Measurements from ENCODE around the gene POLR3GL. TPM values are rescaled to one million over a fixed set of nuclear protein-coding genes. Genes with fewer than 3 reads are reported as not detected.

Gene POLR3GL
- total RNA-seq, 1 experiment from 2014 or later = 21.0 TPM

DNA sequence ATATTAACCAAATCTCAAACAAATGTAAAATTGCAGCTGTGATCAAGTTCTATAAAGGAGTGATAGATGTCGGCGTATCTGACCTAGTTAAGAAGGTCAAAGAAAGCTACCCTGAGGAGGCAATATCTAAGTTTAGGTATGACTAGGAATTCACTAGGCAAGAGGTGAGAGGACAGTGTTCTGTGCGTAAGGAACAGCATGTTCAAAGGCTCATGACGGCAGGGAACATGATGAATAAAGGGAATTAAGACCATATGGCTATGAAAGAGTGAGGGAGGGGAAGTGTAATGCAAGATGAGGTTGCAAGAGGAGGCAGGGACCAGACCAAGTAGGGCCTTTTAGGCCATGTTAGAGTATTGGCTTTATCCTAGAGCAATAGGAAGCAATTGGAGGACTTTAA lies 15.3 kb upstream of the POLR3GL start:
- no peak for DNase-seq (ENCODE audit: low spot score)

DNA sequence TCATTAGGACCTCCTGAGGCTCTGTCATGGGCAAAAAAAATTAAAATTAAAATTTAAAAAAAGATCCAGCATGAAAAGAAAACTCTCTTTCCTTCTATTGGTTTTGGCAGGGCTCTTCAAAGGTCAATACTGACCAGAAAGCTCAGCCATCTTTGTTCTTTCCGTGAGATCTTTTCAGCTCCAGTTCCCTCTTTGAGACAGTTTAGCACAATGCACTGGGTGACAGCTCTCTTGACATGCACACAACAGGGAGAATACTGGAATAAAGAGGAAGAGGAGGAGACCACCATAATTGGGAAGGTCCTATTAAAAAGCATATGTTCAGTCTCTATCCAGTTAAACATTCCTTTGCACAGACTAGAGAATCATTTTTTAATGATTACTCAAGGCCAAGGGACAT lies 13.0 kb upstream of the POLR3GL start:
- DNase-seq (ENCODE audit: low spot score) = no peak

DNA sequence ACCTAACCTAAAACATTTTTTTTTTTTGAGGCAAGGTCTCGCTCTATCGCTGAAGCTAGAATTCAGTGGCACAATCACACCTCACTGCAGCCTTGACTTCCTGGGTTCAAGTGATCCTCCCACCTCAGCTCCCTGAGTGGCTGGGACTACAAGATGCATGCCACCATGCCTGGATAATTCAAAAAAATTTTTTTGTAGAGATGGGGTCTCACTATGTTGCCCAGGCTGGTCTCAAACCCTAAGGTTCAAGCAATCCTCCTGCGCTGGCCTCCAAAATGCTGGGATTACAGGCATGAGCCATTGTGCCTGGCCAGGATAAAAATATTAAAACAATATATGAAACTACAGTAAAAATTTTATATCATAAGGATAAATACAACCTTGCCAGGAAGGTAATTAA lies 11.6 kb upstream of the POLR3GL start:
- no peak for DNase-seq (ENCODE audit: low spot score)

DNA sequence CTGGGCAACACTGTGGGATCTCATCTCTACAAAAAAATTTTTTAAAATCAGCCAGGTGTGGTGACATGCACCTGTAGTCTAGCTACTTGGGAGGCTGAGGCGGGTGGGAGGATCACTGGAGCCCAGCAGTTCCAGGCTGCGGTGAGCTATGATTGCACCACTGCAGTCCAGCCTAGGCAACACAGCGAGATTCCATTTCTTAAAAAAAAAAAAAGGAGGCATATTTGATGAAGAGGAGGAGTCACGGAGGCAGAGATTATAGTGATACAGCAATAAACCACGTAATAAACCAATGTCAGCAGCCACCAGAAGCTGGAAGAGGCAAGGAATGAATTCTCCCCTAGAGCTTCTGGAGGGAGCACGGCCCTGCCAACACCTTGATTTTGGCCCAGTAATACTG lies 10.6 kb upstream of the POLR3GL start:
- DNase-seq (ENCODE audit: low spot score) = no peak

DNA sequence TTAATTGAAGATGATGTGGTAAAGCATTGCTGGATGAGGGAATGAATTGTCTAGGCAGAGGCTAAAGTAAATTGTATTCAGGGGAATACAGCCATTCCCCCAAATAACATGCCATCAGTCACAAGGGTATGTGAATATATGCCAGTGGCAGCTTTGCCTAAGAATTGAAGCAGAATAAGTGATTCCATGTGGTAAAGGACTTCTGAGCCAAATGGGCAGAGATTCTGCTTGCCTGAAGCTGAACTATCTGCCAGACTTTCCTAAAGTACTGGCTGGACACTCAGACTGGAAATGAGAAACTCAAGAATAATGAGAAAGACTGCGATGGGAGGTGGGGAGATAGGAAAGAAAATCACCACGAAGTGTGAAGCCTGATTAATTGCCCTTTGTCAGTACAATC lies 9.1 kb upstream of the POLR3GL start:
- DNase-seq (ENCODE audit: low spot score) = no peak

DNA sequence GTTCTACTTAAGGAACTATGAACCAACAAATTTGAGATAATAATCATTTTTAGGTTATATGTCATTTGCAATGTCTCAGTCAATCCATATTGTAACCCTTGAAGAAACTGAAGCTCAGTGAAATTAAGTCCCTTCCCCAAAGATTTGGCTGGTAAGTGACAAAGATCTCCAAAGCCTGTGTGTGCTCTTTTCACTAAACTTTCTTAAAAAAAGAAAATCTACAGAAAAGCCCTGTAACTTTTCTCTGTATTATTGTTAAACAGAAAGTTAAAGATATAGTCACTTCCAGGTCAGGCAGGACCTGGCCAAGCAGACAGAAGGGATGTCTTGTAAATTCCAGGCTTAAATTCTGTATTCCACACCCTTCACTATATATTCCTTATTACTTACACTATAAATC lies 8.1 kb upstream of the POLR3GL start:
- no peak for DNase-seq (ENCODE audit: low spot score)

DNA sequence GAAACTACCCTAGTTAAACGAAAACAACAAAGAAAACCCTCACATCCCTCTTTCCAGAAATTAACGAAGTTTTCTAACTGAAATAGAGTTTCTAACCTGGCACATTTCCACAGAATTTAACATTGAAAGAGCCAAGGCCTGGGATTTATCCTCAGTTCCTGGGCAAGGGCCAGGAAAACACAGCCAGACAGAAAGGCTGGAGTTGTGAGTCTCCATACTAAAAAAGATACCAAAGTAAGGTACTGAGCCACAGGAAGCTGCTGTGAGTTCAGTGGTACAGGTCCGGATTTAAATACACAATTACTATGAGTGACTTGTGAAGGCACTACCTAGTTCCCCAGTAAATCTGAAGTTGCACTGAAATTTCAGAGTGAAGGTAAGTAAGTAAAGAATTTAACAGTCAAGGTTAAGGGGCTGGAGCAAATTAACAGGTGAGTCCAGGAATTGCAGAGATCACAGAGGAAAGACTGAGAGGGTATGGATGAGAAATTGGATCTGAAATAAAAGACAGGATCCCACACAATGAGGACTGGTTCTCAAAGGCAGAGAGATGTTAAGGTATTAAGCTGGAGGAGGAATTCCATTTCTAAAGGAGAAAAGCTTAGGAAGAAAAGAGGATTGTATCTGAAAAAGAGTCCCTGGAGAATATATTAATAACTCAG lies 7.6 kb upstream of the POLR3GL start:
- DNase-seq (ENCODE audit: low spot score) = no peak

DNA sequence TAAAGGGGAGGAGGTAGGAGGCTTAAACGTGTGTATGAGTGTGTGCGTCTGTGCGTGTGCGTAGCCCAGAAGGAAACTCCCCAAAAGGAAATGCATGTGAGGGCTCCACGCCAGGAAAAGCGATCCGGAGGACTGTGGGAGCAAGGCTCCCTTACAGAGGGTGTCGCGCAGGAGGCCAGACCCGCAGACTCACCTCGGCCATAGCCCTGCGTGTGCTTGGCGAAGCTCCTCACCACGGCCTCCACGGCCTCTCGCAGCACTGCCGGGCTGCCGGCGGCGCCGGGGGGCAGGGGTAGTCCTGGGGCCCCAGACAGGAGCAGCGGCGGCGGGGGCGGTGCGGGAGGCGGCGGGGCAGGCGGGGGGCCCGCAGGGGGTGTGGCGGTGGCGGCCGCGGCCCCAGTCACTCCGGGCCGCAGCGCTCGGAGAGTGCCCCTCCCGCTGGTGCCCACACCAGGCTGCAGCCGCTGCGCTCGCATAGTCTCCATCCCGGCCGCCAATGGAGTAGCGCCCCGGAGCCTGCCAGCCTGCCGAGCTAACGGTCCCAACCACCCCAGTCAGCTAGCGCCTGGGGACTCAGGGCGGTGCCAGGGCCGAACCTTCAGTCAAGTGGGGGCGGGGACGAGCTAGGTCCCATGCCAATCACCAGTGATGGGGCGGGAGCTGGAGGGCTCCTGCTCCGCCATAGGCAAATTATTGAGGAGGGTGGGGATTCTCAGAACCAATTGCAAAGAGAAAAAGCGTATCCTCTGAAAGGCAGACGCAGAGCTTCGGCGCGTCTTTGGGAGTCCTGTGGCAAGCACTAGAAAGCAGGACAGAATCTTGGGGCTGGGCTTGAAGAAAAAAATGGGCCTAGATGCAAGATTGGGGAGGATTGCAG lies 6.8 kb upstream of the POLR3GL start, which contains the start of gene LIX1L:
Gene LIX1L, minus strand, starts transcription at position 575 of the 877 bp plus-strand sequence. Its CDS starts 90 bp downstream, at position 485.
- DNase-seq (ENCODE audit: low spot score) = peak; percentile 98

DNA sequence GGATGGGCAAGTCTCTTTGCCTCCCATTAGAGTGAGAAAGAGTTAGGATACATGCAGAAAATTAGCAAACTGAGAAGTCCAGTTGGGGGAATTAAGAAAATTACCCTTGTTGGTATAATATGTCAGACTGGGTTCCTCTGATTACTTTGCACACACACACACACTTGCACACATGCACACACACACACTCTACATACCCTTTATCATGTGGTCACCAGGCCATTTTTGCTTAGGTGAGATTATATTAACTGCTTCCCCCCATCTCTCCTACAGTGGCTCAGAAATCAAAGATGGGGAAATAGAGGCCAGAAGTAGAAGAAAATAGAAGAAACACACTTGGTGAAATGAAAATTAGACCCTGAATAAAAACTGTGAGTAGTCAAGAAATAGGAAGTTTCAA lies 5.8 kb upstream of the POLR3GL start:
- DNase-seq (ENCODE audit: low spot score) = no peak

DNA sequence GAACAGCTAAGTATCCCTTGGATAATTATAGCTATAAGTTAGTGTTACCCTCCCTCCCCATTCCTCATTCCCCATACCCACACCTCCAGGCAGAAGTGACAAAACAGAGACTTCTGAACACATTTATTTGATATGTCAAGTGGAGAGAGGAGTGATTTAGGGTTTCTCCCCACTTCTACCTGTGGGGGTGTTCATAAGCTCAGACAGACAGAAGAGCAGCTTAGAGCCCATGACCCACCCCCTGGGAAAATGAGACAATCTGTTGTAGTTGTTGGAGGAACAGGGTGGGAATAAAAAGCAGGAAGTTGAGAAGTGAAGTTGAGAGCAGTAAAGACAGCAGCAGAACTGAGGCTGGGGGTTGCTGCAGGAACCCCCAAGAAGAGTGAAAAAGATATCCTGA lies 5.2 kb upstream of the POLR3GL start:
- DNase-seq (ENCODE audit: low spot score) = no peak

DNA sequence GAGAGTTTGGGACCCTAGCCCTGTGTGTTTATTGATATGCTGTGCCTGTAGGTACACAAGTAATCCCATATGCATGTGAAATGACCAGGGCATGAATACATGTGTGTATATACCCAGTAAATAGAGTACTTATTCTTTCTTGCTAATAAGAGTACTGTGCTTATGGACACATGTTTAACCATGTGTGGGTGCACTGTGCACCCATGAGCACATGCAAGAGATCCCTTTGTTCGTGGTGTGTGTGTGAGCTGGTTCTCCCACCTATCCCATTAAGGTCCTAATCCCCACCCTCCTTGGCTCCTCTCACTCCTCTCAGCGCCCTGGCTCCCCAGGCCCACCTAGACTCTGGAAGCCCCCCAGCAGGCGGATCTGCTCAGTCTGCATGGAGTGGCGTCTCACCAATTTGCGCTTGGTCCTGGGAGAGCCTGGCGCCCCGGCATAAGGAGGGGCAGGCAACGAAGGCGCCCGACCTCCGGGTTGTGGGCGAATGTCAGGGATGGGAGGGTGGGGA lies 4.5 kb upstream of the POLR3GL start:
- no peak for DNase-seq (ENCODE audit: low spot score)

DNA sequence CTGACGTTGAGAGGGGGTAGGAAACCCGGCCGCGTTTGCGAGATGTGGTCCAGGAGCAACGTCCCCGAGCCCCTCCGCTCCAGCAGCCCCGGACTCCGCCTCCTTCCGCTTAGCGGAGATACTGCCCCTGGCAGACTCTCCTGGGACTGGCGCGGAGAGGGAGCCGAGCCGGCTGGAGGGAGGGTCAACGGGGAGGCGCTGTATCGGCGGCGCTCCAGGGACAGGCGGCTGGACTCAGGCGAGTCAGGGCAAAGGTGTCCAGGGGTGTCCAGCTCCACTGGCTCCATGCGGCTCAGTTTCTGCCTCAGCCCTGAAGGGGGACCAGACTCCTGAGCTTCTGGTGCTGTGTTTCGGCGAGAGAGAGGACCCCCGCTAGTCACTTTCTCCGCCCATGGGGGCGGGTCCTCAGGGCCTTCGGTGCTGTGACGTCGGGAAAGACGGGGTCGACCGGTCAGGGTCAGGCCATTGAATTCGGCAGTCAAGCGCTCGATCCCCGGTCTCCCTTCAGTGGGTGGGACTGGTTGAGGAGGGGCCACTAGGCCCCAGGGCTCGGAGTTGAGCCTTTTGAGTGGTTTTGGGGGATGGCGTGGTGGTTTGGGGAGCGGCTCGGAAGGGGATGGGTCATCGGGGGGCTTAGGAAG lies 3.9 kb upstream of the POLR3GL start:
- no peak for DNase-seq (ENCODE audit: low spot score)

DNA sequence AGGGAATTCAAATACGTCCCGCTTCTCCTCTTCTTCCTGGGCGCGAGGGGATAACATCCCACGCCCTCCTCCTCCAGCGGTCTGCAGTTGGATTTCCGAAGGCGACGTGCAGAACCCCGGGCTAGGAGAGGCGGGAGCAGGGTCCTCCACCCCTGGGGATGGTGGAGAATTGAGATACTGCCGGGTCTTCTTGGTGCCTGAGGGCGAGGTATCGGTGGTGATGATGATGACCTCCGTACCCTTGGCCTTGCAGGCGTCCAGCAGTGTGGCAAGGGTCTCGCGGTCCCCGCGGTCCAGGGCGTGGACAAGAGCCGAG lies 3.4 kb upstream of the POLR3GL start:
- DNase-seq (ENCODE audit: low spot score) = no peak

DNA sequence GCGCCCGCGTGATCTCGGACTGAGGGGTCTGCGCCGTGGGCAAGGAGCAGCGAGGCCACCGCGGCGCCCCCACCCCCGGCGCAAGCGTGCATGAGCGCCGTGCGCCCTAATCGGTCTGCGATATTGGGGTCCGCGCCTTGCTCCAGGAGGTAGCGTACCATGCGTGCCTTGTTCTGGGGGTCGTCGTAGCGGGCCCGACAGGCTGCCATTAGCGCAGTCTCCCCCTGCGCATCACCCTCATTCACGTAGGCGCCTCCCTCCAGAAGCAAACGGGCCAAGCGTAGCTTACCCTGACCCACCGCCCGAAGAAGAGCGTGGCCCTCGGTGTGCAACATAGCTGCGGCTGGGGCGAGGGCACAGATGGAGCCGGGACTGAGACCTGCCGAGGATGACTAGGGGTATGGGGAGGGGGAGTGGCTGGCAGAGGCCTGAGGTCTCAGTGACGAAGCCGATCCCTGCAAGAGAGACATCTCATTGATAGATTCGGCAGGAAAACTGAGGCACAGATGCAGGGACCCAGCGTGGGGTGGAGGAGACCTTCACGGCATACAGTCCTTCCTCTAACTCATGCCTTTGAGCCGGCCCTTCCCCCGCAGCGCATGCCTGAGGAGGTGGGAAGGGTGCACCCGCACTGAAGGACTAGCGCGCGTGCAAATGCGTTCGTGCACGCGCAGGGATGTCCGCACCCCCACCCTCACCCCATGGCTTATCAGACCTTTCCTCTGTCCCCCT lies 2.9 kb upstream of the POLR3GL start:
- DNase-seq (ENCODE audit: low spot score) = no peak

DNA sequence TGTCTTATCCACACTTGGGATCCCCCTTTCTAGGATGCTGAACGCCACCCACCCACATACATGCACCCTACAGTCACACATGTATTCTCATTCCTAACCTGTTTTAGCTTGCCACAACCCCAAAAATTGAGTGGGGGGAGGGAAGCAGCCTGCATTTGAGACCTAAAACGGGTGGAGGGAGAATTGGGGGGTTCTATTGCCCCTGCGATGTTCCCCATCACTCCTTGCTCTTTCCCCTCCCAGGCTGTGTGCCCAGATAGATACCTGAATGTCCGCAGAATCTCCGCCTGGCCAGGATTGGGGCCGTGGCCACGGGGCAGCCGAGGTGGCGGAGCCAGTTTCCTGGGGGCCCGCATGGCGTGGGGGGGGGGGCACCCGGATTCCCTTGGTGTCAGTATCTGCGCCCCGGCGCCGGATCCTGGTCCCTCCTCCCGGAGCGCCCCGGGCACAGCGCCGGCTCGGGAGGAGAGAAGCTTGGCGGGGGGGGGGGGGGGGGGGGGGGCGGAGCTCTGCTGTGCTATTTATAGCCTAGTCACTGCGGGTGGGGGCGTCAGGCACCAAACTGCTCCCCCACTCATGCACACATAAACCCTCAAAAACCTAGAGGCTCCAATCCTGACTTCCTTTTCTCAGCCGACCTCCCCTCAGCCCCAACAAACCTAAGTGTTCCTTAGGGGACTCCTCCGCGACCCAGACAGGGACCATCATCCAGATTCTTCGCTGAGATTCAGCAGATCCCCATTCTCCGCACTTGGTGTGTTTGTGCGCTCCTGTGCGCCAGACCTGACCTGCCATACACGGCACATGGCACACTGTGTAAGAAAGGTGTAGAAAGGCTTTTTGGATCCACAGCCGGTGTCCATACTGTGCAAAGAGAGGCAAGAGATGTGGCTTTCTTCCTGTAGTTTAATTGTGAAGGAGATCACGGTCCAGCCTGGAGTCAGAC lies 2.1 kb upstream of the POLR3GL start:
- DNase-seq (ENCODE audit: low spot score) = peak; percentile 28

DNA sequence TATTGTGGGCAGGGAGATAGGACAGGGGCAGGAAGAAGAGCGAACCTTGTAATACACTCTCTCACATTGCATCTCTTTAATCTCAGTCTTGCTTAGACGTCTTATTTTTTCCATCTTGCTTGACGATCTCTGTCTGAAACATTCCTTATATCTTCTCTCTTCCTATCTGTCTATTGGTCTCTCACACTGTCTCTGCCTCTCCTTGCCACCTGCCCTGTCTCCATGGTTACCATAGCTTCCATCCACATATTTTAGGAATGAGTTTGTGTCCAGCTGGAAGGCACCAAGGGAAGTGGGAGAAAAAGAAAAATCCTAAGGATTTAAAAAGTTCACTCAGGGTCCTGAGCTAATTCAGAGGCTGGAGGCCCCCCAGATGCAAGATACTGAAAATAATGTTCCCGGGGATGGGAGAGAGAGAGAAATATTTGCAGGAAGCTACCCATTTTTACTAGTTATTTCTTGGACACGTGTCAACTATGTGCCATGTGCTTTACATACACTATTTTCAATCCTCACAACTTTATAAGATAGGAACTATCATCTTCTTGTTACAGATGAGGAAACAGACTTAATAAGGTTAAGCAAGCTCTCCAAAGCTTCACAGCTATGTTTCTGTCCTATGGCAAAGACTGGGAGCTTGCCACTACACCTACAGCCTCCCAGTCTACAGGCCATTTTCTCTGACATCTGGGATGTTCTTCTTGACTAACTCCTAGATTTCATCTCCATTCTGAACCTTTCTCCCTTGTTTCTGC lies 1.0 kb upstream of the POLR3GL start:
- peak; percentile 81 for DNase-seq (ENCODE audit: low spot score)

DNA sequence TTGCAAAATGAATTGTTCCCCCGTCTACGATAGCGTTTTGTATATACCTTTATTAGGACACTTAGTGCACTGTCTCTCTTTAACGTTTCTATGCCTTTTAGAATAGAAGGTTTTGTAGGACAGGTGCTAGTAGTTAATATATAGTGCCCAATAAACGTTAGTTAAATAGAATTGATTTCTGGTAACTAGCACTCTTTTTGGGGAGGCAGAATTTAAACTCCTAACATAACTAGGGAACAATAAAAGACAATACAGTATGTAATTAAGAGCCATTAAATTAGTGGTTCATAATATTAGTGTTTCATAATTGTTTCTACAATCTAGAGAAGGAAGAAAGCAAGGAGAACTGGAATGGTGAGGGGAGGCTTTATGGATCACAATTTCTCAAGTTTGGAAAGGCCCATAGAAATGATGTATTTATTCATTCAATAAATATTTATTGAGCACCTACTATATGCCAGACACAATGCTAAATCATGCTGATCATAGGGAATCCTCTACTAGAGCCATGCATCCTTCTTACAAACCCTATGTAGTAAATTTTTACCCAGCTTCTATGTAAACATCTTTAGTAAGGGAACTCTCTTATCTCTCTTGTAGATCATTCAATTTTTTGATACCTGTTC lies 742 bp downstream of the POLR3GL start:
- no peak for DNase-seq (ENCODE audit: low spot score)

DNA sequence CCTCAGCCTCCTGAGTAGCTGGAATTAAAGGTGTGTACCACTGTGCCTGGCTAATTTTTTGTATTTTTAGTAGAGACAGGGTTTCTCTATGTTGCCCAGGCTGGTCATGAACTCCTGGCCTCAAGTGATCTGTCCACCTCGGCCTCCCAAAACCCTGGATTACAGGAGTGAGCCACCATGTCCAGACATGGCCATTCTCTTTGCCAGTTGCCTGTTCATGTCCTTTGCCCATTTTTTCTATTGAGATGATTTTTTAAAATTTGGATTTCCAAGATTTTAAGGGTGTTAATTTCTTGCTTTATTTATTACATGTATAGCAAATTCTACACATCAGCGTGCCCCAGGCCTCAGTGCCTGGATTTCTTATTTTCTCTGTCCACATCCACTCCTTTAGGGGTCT lies 2.8 kb downstream of the POLR3GL start:
- DNase-seq (ENCODE audit: low spot score) = no peak

DNA sequence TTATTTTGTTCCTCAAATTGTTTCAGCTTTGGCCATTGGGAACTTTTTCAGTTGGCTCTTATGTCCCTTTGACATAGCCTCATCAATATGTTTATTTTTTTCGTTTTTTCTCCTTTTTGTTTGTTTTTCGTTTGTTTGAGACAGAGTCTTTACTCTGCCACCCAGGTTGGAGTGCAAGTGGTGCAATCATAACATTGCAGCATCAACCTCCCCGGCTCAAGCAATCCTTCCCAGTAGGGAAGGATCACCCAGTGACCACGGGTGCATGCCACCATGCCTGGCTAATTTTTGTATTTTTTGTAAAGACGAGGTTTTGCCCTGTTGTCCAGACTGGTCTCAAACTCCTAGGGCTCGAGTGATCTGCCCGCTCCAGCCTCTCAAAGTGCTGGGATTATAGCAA lies 8.1 kb downstream of the POLR3GL start:
- no peak for DNase-seq (ENCODE audit: low spot score)

DNA sequence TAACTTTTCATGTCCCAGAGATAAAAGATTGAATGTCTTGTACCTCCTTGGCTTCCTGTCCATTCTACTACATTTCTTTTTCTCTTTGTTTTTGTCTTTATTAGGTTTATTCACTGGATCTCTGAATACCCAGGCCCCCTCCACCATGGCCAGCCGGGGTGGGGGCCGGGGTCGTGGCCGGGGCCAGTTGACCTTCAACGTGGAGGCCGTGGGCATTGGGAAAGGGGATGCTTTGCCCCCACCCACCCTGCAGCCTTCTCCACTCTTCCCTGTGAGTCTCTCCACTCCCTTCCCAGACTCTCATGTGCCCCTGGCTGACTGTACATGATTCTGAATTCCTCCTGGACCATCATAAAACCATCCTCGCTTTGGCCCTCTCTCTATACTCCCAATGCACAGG lies 10.2 kb downstream of the POLR3GL start:
- no peak for DNase-seq (ENCODE audit: low spot score)
